Testis (tissue), 3 donors: ENCODE results near the gene TAS2R20. TPM values are rescaled to one million over a fixed set of nuclear protein-coding genes. Genes with fewer than 3 reads are reported as not detected.

Experiments
- DNase-seq: peaks from one replicate; pipeline ENCODE4 v3.0.0-alpha.2; 2019
- H3K27ac ChIP-seq, 2 donors: fragments of 200-600 bp; sonication (generic); one replicate each; pipeline ENCODE4 v1.5.1; 2019
- H3K27me3 ChIP-seq: fragments of 200-600 bp; sonication (generic); one replicate; pipeline ENCODE4 v1.5.1; 2019
- H3K36me3 ChIP-seq: fragments of 200-600 bp; sonication (generic); one replicate; pipeline ENCODE4 v1.5.1; 2017; ENCODE audit warnings: low read depth; ENCODE audit errors: missing control alignments
- H3K4me1 ChIP-seq: fragments of 200-600 bp; sonication (generic); one replicate; pipeline ENCODE4 v1.5.1; 2019
- H3K4me3 ChIP-seq, 2 donors: fragments of 200-600 bp; sonication (generic); one replicate each; pipeline ENCODE4 v1.5.1; 2017 to 2019
- H3K9me3 ChIP-seq: fragments of 200-600 bp; sonication (generic); one replicate; pipeline ENCODE4 v1.5.1; 2017
- CTCF ChIP-seq, 3 experiments: fragments of 450-650 bp in 2 of 3; fragments of 200-600 bp in 1 of 3; sonication (generic) in 1 of 3; IDR thresholded peaks; one replicate each; pipeline ENCODE4 v1.5.1; 2016 to 2019; ENCODE audit warnings: antibody characterized with exemption in 3 of 3, mild to moderate bottlenecking in 2 of 3, moderate library complexity in 1 of 3
- POLR2A ChIP-seq: fragments of 450-650 bp; IDR thresholded peaks from one replicate; pipeline ENCODE4 v1.6.1; 2017; ENCODE audit warnings: antibody characterized with exemption, mild to moderate bottlenecking, moderate library complexity
- WGBS, 2 donors: methylation state at CpG; one replicate each; pipeline ENCODE4 v1.1.5; 2018; 5-methylcytosine and 5-hydroxymethylcytosine counted together
- intact Hi-C: fragments of 100-400 bp; cut with DNase I; formaldehyde crosslinking; loops from one replicate; pipeline ENCODE4 v1.15.1; 2023; ENCODE audit warnings: low total_unique reads
- polyA plus RNA-seq: library from polyadenylated mRNA; stranded (reverse); fragments of 350-450 nt; fragmentation: Illumina TruSeq; extraction: RNeasy Lipid Tissue Mini Kit (QIAGEN cat#74804); gene quantifications from one replicate; pipeline ENCODE4 v1.2.3, GENCODE V29; 2014; ENCODE audit warnings: low read depth, low replicate concordance; ENCODE audit not compliant: insufficient read depth
- total RNA-seq, 2 donors: library from RNA; depleted of rRNA; stranded (reverse); fragments of >200 nt; gene quantifications; one replicate each; pipeline ENCODE4 v1.2.3, GENCODE V29; 2016

Gene TAS2R20
- total and polyA plus RNA-seq, 3 donors from 2014 or later: 0.46 to 4.8 (median 2.2) TPM

- Histone ChIP-seq H3K4me3 (no peak overlapping the region), H3K27ac (no peak overlapping the region), H3K9me3 (no peaks in the 10 kb centered on the region), H3K27me3 (no peaks in the 10 kb centered on the region), H3K36me3 (no peaks in the 10 kb centered on the region), H3K4me1 (no peaks in the 10 kb centered on the region)
- intact Hi-C loops: no loop called here
- no peak for TF ChIP-seq CTCF (IDR thresholded peaks at IDR 0.05)
- DNase-seq: no peak
Observed at GRCh38 chr12:11014234-11014633, 16.1 kb upstream of the TAS2R20 start.

GRCh38 chr12:11007608-11008007 is 9.5 kb upstream of the TAS2R20 start:
- no peak for DNase-seq
- Histone ChIP-seq H3K4me1 (no peaks in the 10 kb centered on the region), H3K9me3 (no peaks in the 10 kb centered on the region), H3K27ac (no peak overlapping the region), H3K36me3 (no peaks in the 10 kb centered on the region), H3K4me3 (no peak overlapping the region), H3K27me3 (no peaks in the 10 kb centered on the region)
- intact Hi-C loops: no loop called here
- TF ChIP-seq POLR2A (no peak), CTCF (IDR thresholded peaks at IDR 0.05) (no peak)
- WGBS, 2 donors: 92 to 94% methylated on average over 1 of the region's 1 CpG

GRCh38 chr12:10994307-10994706 is 3.8 kb downstream of the TAS2R20 start:
- DNase-seq: no peak
- H3K36me3 ChIP-seq: no peaks in the 10 kb centered on the region
- 89 to 98% methylated on average over 3 of the region's 3 CpGs for WGBS, 2 donors
- H3K4me3 ChIP-seq: no peak overlapping the region
- no peaks in the 10 kb centered on the region for H3K4me1 ChIP-seq
- H3K9me3 ChIP-seq: no peaks in the 10 kb centered on the region
- H3K27ac ChIP-seq: no peak overlapping the region
- H3K27me3 ChIP-seq: no peaks in the 10 kb centered on the region
- TF ChIP-seq CTCF (IDR thresholded peaks at IDR 0.05): no peak
- TF ChIP-seq POLR2A: no peak
- intact Hi-C loops: no loop called here

- Histone ChIP-seq H3K9me3 (no peaks in the 10 kb centered on the region), H3K4me3 (no peak overlapping the region), H3K36me3 (no peaks in the 10 kb centered on the region), H3K4me1 (no peaks in the 10 kb centered on the region), H3K27me3 (no peaks in the 10 kb centered on the region), H3K27ac (no peak overlapping the region)
- WGBS, 2 donors: 81 to 90% methylated on average over 2 of the region's 2 CpGs
- DNase-seq: no peak
- intact Hi-C loops: no loop called here
- no peak for TF ChIP-seq POLR2A
- no peak for TF ChIP-seq CTCF (IDR thresholded peaks at IDR 0.05)
Observed at GRCh38 chr12:10989107-10989506, 9.0 kb downstream of the TAS2R20 start.

- 43 to 47% methylated on average over 2 of the region's 2 CpGs for WGBS, 2 donors
- Histone ChIP-seq H3K4me3 (no peak within 1 kb of the TSS), H3K9me3 (no peaks in the 10 kb centered on the region), H3K27me3 (no peaks in the 10 kb centered on the region), H3K4me1 (no peaks in the 10 kb centered on the region), H3K27ac (no peak within 1 kb of the TSS), H3K36me3 (no peaks in the 10 kb centered on the region)
- intact Hi-C loops: no loop called here
- no peak for DNase-seq
- no peak for TF ChIP-seq CTCF (IDR thresholded peaks at IDR 0.05)
- TF ChIP-seq POLR2A: no peak
Observed at GRCh38 chr12:10986812-10987211, 11.3 kb downstream of the TAS2R20 start, which contains the start of gene TAS2R50. Gene TAS2R50 (minus strand): TSS chr12:10986912. CDS start chr12:10986860, 52 bp downstream.
